T1000 (cell line): ENCODE data around the gene FBXL16.
A peak's percentile ranks its signal among the peaks of the same experiment; 100 is the strongest.

Source experiments
- DNase-seq: peaks from one replicate; lab custom pipeline; 2025; ENCODE audit warnings: mixed read lengths; lab: John Stamatoyannopoulos, UW

Gene FBXL16

DNA sequence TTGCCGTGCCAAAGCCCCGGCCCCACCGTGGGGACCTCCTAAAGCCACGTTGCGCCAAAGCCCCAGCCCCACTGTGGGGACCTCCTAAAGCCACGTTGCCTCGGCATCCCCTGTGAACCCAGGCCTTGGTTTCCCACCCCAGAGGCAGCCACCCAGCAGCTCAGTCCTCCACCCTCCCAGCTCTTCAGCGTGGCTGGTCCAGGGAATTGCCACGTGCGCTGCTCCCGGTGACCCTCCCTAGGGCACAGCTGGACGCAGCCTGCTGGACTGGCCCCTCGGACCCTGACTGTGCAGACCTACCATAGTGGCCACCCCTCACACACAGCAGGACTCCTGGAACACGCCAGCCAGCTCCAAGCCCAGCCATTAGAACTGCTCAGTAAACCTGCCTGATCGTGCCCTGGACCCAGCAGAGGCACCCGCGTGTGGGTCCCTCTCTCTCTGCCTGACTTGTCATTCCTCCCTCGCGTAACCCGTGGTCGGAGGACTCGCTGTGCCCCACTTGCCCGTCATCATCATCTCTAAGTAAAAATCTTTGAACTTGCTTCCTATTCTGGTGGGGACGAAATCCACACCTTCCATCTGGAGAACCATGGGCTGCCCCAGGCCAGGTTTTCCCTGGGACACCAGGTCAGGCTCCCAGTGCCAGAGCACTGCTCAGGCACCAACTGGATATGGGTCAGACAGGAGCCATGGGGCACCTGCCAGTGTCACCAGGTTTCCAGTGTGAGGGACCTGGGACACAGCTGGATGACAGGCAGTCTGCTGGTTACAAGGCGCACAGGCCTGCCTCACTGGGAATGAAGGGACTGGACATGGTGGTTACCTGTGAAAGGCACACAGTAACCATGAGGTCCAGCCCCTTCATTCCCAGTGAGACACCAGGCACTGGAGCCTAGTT is 29.6 kb upstream of the FBXL16 start:
- DNase-seq: no peak

DNA sequence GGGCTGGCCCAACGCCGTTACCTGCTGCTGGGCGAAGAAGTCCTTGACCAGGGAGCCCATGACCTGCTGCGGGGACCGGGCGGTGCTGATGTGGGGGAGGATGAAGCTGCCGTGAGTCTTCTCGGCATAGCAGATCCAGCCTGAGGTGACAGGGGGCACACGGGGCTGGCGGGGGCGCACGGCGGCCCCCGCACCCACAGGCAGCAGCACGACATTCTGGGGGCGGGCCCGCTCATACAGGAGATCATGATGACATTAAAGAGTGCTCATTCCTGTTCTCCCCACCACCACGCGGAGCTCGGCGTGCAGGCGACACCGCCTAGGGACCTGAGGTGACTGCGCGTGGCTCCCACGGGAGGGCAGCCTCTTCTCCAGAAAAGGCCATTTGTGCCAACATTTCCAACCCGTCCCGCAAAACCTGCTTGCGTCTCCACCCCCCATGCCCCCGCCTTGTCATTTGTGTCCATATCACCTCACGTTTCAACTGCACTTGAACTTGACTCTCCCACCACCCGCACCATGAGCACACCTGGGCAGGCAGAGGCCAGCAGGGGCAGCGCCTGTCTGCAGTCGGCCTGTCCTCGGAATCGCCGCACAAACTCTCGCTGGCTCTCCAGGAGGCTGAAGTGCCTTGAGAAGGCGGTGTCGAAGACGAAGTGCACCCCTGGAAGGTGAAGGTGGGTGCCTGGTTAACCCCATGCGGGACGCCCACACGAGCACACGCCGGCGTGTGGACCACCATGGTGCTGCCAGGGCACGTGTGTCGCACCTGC is 28.8 kb upstream of the FBXL16 start:
- DNase-seq: no peak

DNA sequence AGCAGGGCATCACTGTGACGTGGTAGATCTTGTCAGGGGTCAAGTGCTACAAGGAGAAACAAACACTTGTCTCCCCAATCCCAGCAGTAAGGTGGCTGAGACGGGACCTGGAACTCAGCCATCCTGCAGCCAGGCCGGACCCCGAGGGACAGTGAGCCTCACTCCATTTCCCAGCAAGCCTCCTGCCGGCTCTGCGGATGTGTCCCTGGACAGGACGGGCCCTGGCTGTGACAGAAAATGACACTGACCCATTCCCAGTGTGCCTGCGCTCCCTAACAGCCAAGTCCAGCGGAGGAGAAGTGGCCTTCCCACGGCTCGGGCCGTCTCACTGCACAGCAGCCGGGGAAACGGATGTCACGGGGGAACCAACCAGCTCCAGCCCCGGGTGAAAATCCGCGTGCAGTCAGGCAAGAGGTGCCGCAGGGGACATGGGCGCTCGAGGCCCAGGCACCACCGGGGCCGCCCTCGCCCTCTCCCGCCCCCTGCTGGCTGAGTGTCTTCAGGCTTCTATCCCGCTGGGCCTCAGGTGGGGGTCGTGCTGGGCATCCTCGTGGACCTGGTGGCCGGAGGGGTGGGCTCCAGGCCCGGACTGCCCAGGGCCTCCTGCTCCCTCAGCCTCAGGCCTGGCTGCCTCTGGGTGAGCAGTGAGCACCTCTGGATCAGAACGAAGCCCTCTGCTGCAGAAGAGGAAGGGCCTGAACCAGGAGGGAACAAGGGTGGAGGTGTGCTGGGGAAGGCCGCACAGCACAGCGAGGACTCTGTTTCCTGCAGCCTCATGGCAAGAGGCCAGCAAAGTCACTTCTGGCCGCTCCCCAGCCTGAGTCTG is 28.0 kb upstream of the FBXL16 start:
- DNase-seq: no peak

- no peak for DNase-seq
These were observed 27.3 kb upstream of the FBXL16 start for GRCh38 chr16:732936-733335.

DNA sequence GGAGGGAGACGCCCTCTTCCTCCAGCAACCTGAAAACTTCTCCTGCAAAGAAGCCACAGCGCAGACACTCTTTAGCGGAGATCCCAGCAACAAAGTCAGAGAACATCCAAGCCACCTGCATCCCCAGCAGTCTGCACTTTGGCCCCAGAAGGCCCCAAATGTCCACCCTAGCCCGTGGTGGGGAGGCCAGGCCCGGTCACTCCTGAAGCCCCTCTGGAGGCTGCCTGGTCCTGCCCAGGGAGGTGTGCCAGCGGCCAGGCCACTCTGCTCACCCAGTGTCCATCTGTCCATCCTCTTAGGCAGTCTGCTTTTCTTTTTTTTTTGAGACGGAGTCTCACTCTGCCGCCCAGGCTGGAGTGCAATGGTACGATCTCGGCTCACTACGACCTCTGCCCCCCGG is 26.7 kb upstream of the FBXL16 start:
- DNase-seq: no peak

DNA sequence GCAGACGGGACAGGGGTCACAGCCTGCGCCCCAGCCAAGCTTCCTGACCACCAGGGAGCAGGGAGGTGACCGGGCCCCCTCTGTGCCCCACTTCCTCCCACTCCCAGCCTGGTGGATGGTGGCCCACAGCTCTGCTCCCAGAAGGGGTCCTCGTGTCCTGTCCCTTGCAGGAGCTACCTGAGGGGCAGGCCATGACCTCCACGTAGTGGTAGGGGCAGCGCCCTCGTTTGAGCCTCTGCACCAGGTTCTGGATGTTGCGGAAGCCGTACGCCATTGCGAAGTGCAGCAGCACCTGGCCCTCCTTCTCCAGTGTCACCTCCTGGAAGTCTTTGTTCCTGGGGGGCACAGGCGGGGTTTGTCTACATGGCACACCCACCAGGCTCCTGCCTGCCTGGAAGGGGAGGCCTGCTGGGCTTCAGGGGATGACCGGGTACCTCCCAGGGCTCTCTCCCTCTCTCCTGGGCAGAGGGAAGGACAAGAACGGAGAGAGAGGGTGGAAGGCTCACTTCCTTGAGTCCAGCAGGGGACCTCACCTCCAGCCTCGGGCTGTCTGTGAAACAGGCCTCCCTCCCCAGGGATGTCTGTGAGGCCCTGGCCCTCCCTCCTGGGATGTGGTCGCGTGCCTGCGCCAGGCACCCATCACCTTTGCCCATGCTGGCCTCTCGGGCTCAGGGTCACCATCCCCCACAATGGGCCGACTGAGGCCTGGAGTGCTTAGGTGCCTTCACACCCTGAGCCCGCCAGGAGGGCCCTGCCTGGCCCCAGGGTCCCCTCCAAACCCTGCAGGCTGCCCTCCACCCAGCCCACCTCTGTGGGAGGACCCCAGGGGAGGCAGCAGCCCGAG is 25.3 kb upstream of the FBXL16 start:
- no peak for DNase-seq

DNA sequence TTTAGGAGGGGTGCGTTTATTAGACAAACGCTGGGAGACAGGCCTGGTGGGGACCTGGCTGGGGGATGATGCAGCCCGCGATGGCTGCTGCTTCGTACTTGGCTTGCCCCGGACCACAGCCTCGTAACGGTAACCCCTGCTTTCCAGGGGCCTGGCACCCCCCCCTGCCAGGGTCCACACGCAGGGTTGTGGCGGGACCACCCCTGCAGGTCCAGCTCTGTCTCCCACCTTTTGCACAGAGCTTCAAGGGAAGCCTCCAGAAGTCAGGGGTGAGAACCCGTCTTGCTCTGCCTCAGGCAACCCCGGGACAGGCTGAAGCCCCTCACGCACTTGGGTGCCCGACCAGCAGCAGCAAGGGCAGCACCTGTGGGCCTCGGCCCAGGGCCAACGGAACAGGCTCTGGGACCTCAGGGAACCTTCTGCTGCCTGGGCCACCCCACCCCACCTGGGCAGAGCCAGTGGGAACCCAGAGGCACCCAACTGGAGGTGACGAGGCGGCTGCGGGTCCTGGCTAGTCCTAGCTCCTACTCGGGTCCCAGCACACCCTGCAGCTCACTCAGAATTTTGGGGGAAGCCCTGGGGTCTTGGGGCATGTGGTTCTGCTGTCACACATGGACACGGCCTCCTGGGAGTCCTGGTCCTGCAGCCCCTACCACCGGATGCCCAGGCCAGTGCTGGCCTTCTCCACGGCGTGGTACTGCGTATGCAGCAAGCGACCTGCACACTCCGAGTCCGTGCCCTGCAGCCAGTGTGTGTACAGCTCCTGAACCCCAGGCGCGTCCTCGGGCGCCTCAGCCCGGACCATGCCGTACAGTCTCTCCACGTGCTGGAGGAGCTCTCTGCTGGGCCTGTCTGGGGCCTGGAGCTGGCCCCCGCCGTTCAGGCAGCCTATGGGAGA is 24.4 kb upstream of the FBXL16 start:
- DNase-seq: no peak

- DNase-seq: no peak
These were observed 23.5 kb upstream of the FBXL16 start for GRCh38 chr16:728890-729744.

DNA sequence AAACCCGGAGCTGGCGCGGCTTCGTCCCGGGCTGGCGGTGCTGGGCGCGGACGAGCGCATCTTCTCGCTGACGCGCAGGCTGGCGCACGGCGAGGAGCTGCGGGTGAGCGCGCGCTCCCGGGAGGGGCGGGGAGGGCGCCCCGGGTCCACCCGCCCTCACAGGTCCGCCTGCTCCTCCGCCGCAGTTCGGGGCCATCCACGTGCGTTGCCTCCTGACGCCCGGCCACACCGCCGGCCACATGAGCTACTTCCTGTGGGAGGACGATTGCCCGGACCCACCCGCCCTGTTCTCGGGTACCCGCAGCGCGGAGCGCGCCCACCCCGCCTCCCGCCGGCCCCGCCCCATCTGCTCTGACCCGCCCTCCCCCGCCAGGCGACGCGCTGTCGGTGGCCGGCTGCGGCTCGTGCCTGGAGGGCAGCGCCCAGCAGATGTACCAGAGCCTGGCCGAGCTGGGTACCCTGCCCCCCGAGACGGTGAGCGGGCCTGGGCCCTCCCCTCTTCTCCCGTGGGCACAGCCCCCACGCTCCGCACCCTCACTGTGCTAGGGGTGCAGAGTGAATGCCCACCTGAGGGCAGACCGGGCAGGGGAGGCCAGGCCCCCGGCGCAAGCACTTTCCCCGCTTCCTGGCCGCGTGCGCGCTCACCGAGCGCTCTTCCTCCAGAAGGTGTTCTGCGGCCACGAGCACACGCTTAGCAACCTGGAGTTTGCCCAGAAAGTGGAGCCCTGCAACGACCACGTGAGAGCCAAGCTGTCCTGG is 22.7 kb upstream of the FBXL16 start:
- DNase-seq: peak; percentile 72

DNA sequence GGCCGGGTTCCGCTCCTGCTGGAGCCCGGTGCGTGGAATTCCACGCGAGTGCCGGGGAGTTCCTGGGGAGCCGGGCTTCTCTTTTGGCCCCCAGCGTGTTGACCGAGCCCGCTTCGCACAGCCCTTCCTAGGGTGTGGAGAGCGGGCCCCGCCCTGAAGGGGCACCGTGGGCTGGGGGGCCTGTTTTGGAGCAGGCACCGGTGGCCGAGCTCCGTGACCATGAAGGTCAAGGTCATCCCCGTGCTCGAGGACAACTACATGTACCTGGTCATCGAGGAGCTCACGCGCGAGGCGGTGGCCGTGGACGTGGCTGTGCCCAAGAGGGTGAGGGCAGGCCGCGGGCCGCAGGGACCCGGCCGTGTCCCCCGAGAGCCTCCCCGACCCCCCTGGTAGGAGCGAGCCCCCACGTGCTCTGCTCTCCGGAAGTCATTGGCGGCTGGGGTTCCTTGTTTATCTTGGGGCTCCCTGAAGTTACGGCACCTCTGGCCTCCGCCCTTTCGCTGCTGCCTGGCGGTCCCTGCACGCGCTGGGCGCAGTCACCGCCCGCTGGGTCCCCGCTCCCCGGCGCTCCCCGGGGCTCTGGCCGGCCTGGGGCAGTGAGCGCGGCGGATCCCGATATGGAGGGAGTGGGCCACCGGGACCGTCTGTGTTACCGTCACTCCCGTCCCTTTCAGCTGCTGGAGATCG is 21.8 kb upstream of the FBXL16 start:
- no peak for DNase-seq

DNA sequence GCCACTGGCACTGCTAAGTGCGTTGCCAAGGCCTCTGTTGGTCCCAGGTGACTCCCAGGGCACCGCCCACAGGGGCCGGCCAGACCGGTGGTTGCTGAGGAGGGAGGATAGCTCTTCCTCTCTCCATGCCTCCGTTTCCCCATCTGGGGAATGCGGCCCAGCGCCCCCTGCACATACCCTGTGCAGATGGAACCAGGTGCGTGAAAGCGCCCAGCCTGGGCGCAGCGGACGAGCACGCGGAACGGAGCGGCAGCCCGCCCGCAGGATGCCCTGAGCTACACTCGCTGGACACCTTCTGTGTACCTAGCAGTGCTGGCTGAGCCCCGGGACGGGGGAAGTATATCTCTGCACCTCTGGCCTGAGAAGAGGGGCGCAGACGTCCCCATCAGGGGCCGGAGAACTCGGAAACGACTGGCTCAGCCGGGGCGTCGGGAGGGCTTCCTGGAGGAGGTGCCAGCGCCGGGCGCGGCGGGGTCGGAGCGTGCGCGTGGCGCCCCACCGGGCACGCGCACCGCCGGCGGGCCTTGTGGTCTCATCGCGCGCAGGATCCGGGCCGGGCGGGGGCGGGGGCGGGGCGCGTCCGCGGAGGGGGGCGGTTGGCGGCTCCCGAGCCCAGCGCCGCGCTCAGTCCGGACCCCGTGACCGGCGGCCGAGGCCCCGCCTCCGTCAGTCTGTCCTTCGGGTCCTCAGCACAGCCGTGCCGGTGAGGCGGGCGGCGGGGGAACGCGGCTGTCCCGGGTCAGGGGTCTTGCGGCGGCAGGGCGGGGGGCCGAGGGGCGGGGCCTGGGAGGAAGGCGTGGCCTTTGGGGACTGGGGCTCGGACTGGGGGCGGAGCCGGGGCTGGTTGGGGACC is 21.1 kb upstream of the FBXL16 start, which contains the start of the genes CCDC78 and HAGHL:
TSS of gene CCDC78 (minus strand) at position 6 of the 853 bp plus-strand sequence. CDS start 76 bp downstream, outside the sequence.
TSS of gene HAGHL (plus strand) at position 669 of the 853 bp plus-strand sequence. CDS start 404 bp downstream, outside the sequence.
- peak; percentile 55 for DNase-seq

GRCh38 chr16:726188-726437 is 20.5 kb upstream of the FBXL16 start:
- DNase-seq: no peak

DNA sequence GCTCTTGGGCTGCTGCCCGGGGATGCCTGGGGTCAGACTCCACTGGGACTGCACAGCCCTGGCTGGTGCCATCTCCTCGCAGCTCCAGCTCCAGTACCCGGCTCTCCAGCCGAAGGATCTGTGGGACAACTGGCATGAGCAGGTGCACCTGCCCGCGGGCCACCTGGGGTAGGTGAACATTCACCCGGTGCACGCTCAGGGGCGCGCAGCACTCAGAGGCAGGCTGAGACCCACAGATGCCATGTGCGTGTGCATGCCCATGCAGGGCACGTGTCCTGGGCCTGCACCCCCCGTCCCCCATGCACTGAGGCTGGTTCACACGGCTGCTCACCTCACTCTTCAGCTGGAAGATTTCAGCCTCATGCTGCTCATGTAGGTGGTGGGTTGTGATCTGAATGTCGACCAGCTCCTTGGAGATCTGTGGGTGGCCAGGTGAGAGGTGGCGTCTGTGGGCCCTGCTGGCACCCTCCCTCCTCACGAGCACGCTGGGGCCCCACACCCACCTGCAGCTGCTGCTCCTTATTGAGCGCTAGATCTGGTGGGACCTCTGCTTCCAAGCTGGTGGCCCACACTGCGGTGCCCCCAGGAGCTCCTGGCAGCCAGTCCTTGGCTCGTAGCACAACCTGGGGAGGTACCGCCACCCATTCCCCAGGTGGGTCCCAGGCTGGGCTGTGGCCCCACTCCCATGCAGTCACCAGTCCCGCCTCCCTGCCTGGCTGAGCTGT is 20.0 kb upstream of the FBXL16 start:
- no peak for DNase-seq

DNA sequence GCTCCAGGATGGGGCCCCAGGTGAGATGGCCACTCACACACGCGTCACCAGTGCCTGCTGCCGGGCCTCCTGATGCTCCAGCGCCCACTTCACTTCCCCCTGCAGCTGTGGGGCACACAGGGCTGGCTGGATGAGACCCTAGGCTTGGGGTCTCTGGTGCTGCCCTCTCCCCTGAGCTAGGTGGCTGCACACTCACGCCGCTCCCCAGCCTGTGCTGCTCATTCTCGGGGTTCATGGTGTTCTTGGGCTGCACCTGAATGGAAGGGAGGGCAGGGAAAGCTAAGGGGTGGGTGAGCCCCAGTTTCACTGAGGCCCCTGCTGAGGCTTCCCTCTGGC is 19.4 kb upstream of the FBXL16 start:
- DNase-seq: no peak

DNA sequence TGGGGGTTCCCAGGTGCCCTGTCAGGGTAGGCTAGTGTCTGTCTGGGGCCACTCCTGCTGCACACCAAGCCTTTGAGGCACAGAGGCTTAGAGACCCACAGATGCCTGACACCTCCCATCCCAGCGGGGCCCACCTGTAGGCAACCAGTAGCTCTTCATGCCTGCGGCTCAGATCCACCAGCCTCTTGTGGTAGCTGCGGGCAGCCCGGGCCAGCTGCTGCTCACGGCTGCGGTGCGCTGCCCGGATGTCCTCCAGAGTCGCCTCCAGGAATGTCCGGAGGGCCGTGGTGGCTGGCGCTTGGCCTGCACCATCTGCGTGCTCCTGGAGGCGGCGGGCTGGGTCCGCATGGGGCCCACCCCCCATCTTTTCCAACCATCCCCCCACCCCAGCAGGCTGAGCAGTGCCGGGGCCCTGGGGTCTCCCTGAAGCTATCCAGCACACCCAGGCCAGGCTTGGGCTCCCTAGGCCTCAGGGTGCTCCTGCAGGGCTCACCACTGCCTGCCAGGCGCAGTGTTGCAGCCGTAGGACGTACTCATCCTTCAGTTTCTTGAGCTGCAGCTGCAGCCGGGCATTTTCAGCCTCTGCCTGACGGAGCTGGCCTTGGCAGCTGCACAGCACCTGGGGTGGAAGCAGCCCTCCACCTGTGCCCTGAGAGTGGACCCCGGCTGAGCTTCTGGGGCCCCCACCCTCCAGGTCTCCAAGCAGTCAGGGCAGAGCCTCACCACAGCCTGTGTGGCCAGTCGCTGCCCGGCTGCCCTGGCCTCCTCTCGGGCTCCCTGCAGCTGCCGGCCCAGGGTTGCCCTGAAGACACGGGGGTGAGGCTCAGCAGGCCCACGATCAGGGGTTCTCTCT is 18.8 kb upstream of the FBXL16 start:
- no peak for DNase-seq

DNA sequence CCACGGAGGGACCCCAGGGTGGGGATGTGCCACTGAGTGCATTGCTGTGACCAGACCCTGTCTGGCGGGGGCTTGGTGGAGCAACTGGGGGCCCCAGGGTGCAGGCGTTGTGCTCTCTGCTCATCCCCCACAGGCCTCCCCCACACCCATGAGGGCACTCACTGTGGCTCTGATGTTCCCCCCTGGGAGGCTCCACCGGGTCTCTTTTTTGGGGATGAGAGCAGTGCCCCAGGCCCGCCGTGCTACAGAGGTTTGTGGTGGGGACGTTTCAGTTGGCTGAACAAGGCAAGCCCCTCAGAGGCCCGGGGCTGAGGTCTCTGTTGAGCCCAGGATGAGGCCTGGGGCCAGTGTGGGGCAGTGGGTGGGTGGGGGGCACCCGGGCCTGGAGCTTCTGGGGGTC is 18.1 kb upstream of the FBXL16 start:
- no peak for DNase-seq
